ENCODE measurements around the gene CTNNAL1. TPM values are rescaled to one million over a fixed set of nuclear protein-coding genes. Genes with fewer than 3 reads are reported as not detected.

CTNNAL1 gene
- total and polyA plus RNA-seq, 2 of the 8 experiments (the other 6 are each of a cell fraction or from before 2014, with no cell fraction given) = 23.2 to 66.1 TPM

DNA sequence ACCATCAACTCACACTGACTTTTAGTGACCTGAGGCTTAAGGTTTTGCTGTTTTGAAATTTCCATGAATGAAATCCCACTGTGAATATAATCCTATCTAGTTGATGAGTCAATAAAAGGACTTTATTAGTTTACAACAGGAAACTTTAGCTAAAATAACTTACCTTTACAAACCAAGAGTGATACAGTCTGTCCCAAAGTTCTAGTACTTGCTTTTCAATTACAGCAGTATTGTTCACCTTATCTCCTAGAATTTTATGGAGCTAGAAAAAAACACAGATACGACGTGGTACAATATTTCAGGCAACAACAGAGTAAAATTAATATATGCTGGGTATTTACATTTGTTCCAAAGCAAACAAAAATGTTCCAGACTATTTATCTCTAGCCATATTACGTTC lies 46.9 kb upstream of the CTNNAL1 start:
- FAIRE-seq = no peak
- POLR2A ChIA-PET (ENCODE audit: partially characterized antibody) = interaction anchor here (1.3 kb wide), 1 partner anchor 12 kb away, joined by 5 read pairs; no protein-coding TSS in a partner anchor
- CTCF ChIA-PET (ENCODE audit: partially characterized antibody) = no interaction called here
- TF ChIP-seq RFX5 (IDR thresholded peaks at IDR 0.05; ENCODE audit: borderline replicate concordance, low read depth, low read length) (no peak), BACH1 (IDR thresholded peaks at IDR 0.05; ENCODE audit: low read length) (no peak), GTF2F1 (IDR thresholded peaks at IDR 0.05; ENCODE audit: borderline replicate concordance, low read depth, low read length) (no peak), TAF7 (optimal IDR thresholded peaks at IDR 0.05; ENCODE audit: borderline replicate concordance, low read depth, low read length) (no peak), JUN (IDR thresholded peaks at IDR 0.05; ENCODE audit: low read depth, low read length) (no peak), TCF12 (IDR thresholded peaks at IDR 0.05; ENCODE audit: low read depth, low read length) (no peak), YY1 (IDR thresholded peaks at IDR 0.05; ENCODE audit: low read depth, low read length) (no peak), TAF1 (IDR thresholded peaks at IDR 0.05; ENCODE audit: low read depth, low read length) (no peak), TBP (IDR thresholded peaks at IDR 0.05; ENCODE audit: low read depth, low read length) (no peak), KDM5A (IDR thresholded peaks at IDR 0.05; ENCODE audit: low read length) (no peak), CREB1 (IDR thresholded peaks at IDR 0.05) (no peak), EGR1 (IDR thresholded peaks at IDR 0.05; ENCODE audit: borderline replicate concordance, low read depth, low read length) (no peak), EP300 (IDR thresholded peaks at IDR 0.05; ENCODE audit: borderline replicate concordance in 1 of 2, low read depth in 2 of 2, low read length in 2 of 2) (no peak)
- TF ChIP-seq, protein P1, sequence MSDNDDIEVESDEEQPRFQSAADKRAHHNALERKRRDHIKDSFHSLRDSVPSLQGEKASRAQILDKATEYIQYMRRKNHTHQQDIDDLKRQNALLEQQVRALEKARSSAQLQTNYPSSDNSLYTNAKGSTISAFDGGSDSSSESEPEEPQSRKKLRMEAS (IDR thresholded peaks at IDR 0.05) = no peak

More for the DNA sequence above, 46.9 kb upstream of the CTNNAL1 start:
- H2BK5ac ChIP-seq (ENCODE audit: low read depth, low read length) = no peak overlapping the region
- H3K18ac ChIP-seq (ENCODE audit: extremely low read depth, low read length) = no peak overlapping the region
- no peaks in the 10 kb centered on the region for H3K9me3 ChIP-seq (ENCODE audit: insufficient read depth in 2 of 2, low read depth in 1 of 2, low read length in 1 of 2)
- no peaks in the 10 kb centered on the region for H3K79me2 ChIP-seq (ENCODE audit: control insufficient read depth in 1 of 2, insufficient read depth in 2 of 2, low read length in 2 of 2)
- H2BK12ac ChIP-seq (ENCODE audit: low read depth, low read length) = no peak overlapping the region
- no peak overlapping the region for H3K23ac ChIP-seq (ENCODE audit: insufficient read length)
- no peak overlapping the region for H2AK5ac ChIP-seq (ENCODE audit: low read depth, low read length)
- H3K79me1 ChIP-seq (ENCODE audit: low read depth, low read length) = no peaks in the 10 kb centered on the region
- no peaks in the 10 kb centered on the region for H3K4me1 ChIP-seq (replicated peaks in 1 of 4; ENCODE audit: control insufficient read depth in 3 of 4, insufficient read depth in 4 of 4, low read length in 3 of 4)
- H3K14ac ChIP-seq (ENCODE audit: insufficient read length) = no peak overlapping the region
- H2AFZ ChIP-seq (ENCODE audit: low read length) = no peak overlapping the region
- no peaks in the 10 kb centered on the region for H3K23me2 ChIP-seq (ENCODE audit: low read depth, low read length)
- H3K36me3 ChIP-seq (ENCODE audit: control insufficient read depth in 2 of 4, insufficient read depth in 4 of 4, low read length in 3 of 4) = peaks cover 4 to 69% (median 44%) of the 10 kb centered on the region in 4 experiments; a peak in 7 of 8 replicates
- no peak overlapping the region for H3K4me2 ChIP-seq (ENCODE audit: insufficient read depth in 1 of 2, low read depth in 2 of 2, low read length in 2 of 2)
- no peak overlapping the region for H4K91ac ChIP-seq (replicated peaks; ENCODE audit: insufficient read length, low read length)
- no peak overlapping the region for H4K8ac ChIP-seq (ENCODE audit: extremely low read depth, insufficient read depth, low read length)
- peaks cover 0 to 2% of the 10 kb centered on the region in 2 experiments for H4K20me1 ChIP-seq (replicated peaks in 1 of 2; ENCODE audit: control insufficient read depth in 1 of 2, insufficient read depth in 2 of 2, low read length in 2 of 2)
- 79% methylated on average over 3 of the region's 3 CpGs; no CpG with 5 or more reads in 1 of the 2 experiments for WGBS, 2 experiments (ENCODE audit: extremely low coverage in 1 of 2, insufficient coverage in 1 of 2, insufficient read length in 1 of 2, insufficient replicate concordance in 2 of 2, low coverage in 1 of 2, low lambda C conversion rate in 2 of 2, missing lambda C conversion rate in 1 of 2)
- no peak overlapping the region for H2BK120ac ChIP-seq (replicated peaks; ENCODE audit: low read depth, low read length)
- no peak overlapping the region for H3K27ac ChIP-seq (ENCODE audit: low read depth, low read length)
- H3K4ac ChIP-seq (replicated peaks; ENCODE audit: insufficient read length, low read depth, low read length) = no peak overlapping the region
- H3K56ac ChIP-seq (replicated peaks; ENCODE audit: insufficient read length, low read depth, low read length) = no peak overlapping the region
- H2BK20ac ChIP-seq (ENCODE audit: low read length) = no peak overlapping the region
- no peak overlapping the region for H3K4me3 ChIP-seq (ENCODE audit: extremely low read depth in 1 of 4, insufficient read depth in 2 of 4, low read depth in 3 of 4, low read length in 4 of 4)
- H4K5ac ChIP-seq (ENCODE audit: insufficient read length, low read depth, low read length) = no peak overlapping the region
- H3K27me3 ChIP-seq (replicated peaks in 1 of 4; ENCODE audit: control insufficient read depth in 3 of 4, extremely low read depth in 1 of 4, insufficient read depth in 3 of 4, low read length in 3 of 4) = no peaks in the 10 kb centered on the region
- no peak overlapping the region for H2BK15ac ChIP-seq (ENCODE audit: low read length)
- no peak overlapping the region for H3K9ac ChIP-seq (replicated peaks in 1 of 4; ENCODE audit: extremely low read depth in 1 of 4, low read depth in 3 of 4, low read length in 3 of 4)
- no peak for DNase-seq (ENCODE audit: low read depth in 1 of 2, low spot score in 2 of 2)
